Colon (tissue), 2 donors: ENCODE results near the gene PRLR.
"Not testable (repeated sequence)": the region's sequence is repeated elsewhere in the genome, so short reads cannot be mapped to it uniquely, and the experiment has no call there.

Experiments used
- FAIRE-seq: peaks from 2 replicates; lab custom pipeline; 2012; peaks lifted over from hg19 to GRCh38; lab: Jason Lieb, UNC
- donor health status: control.
- donor health status: control.

Gene PRLR

GRCh38 chr5:35069188-35069587 lies 161.1 kb downstream of the PRLR start:
- no peak for FAIRE-seq

- FAIRE-seq, result no peak
Measured at GRCh38 chr5:35067985-35068384, 162.3 kb downstream of the PRLR start.

- no peak for FAIRE-seq
Measured at GRCh38 chr5:35066260-35066795, 164.0 kb downstream of the PRLR start.

GRCh38 chr5:35063414-35063813 lies 166.9 kb downstream of the PRLR start:
- FAIRE-seq, result no peak

GRCh38 chr5:35061211-35061770 lies 169.0 kb downstream of the PRLR start:
- FAIRE-seq, result no peak

- FAIRE-seq, result no peak
Measured at GRCh38 chr5:35060236-35060635, 170.1 kb downstream of the PRLR start.

- no peak for FAIRE-seq
Measured at GRCh38 chr5:35059251-35059650, 171.0 kb downstream of the PRLR start.

- no peak for FAIRE-seq
Measured at GRCh38 chr5:35058374-35058788, 171.9 kb downstream of the PRLR start.

- no peak for FAIRE-seq
Measured at GRCh38 chr5:35056686-35057085, 173.6 kb downstream of the PRLR start.

- no peak for FAIRE-seq
Measured at GRCh38 chr5:35052838-35053237, 177.4 kb downstream of the PRLR start.

GRCh38 chr5:35050541-35051126 lies 179.7 kb downstream of the PRLR start:
- no peak for FAIRE-seq

GRCh38 chr5:35048910-35049309 lies 181.4 kb downstream of the PRLR start:
- no peak for FAIRE-seq

- FAIRE-seq, result no peak
Measured at GRCh38 chr5:35047785-35048404, 182.4 kb downstream of the PRLR start, which contains the start of gene AGXT2. AGXT2 (minus strand) TSS chr5:35047949; CDS start chr5:35047892, 57 bp downstream.

GRCh38 chr5:35046774-35047173 lies 183.5 kb downstream of the PRLR start:
- FAIRE-seq, result no peak

- FAIRE-seq, result no peak
Measured at GRCh38 chr5:35045280-35045679, 185.0 kb downstream of the PRLR start.

- FAIRE-seq, result no peak
Measured at GRCh38 chr5:35044649-35045048, 185.6 kb downstream of the PRLR start.

- no peak for FAIRE-seq
Measured at GRCh38 chr5:35042781-35043180, 187.5 kb downstream of the PRLR start.

GRCh38 chr5:35041261-35041660 lies 189.0 kb downstream of the PRLR start:
- no peak for FAIRE-seq

GRCh38 chr5:35038891-35039290 lies 191.4 kb downstream of the PRLR start:
- FAIRE-seq, result no peak

GRCh38 chr5:35036536-35036935 lies 193.8 kb downstream of the PRLR start:
- no peak for FAIRE-seq

- not testable (repeated sequence) for FAIRE-seq
Measured at GRCh38 chr5:35035929-35036328, 194.4 kb downstream of the PRLR start.

- no peak for FAIRE-seq
Measured at GRCh38 chr5:35035271-35035670, 195.0 kb downstream of the PRLR start.

- no peak for FAIRE-seq
Measured at GRCh38 chr5:35032356-35032755, 197.9 kb downstream of the PRLR start.

GRCh38 chr5:35031276-35031675 lies 199.0 kb downstream of the PRLR start:
- no peak for FAIRE-seq
